Measurements from ENCODE around the gene LNPK. TPM values are rescaled to one million over a fixed set of nuclear protein-coding genes. Genes with fewer than 3 reads are reported as not detected.

Gene LNPK
- total and polyA plus RNA-seq, 2 experiments from 2014 or later, result 5.4 to 8.1 TPM

- no peak overlapping the region for H3K4me2 ChIP-seq
- H3K27me3 ChIP-seq (ENCODE audit: insufficient read depth), result no peaks in the 10 kb centered on the region
- H3K36me3 Mint-ChIP-seq (ENCODE audit: low read depth), result no peaks in the 10 kb centered on the region; the same call in 2 of the 3 replicates
- H3K27ac ChIP-seq (ENCODE audit: low read depth), result no peak overlapping the region
- DNase-seq (ENCODE audit: low spot score) (no peak), ATAC-seq (no peak)
- H3K9me2 ChIP-seq (ENCODE audit: insufficient read depth), result no peaks in the 10 kb centered on the region
- no peaks in the 10 kb centered on the region for H3K36me3 ChIP-seq (ENCODE audit: insufficient read depth)
- TF ChIP-seq NANOG (IDR thresholded peaks at IDR 0.05; ENCODE audit: borderline replicate concordance), result no peak
- TF ChIP-seq CREB1 (CRISPR knock-in tag; IDR thresholded peaks at IDR 0.05; ENCODE audit: low read depth), result no peak
- no peak for TF ChIP-seq EZH2phosphoT487 (IDR thresholded peaks at IDR 0.05; ENCODE audit: unreplicated experiment)
- no peak for TF ChIP-seq ETS1 (IDR thresholded peaks at IDR 0.05)
- TF ChIP-seq ZNF331 (CRISPR knock-in tag; IDR thresholded peaks at IDR 0.05; ENCODE audit: low read depth), result no peak
- no peak for TF ChIP-seq CTCF (conservative IDR thresholded peaks at IDR 0.05; ENCODE audit: low read depth in 2 of 2)
- TF ChIP-seq POLR2AphosphoS5 (IDR thresholded peaks at IDR 0.05; ENCODE audit: low read depth), result no peak
- no peaks in the 10 kb centered on the region for H4K20me1 ChIP-seq (replicated peaks; ENCODE audit: insufficient read depth)
- no peaks in the 10 kb centered on the region for H3K9me3 Mint-ChIP-seq
- no peaks in the 10 kb centered on the region for H3K4me1 Mint-ChIP-seq
- no peaks in the 10 kb centered on the region for H3K4me1 ChIP-seq (ENCODE audit: insufficient read depth)
- no peaks in the 10 kb centered on the region for H3K27me3 Mint-ChIP-seq (ENCODE audit: insufficient read depth, low read depth, poor library complexity)
- no peaks in the 10 kb centered on the region for H3F3A ChIP-seq (replicated peaks; ENCODE audit: low read depth)
- no peak overlapping the region for H2AFZ ChIP-seq
- H3K27ac Mint-ChIP-seq, result no peak overlapping the region
- H3K4me3 Mint-ChIP-seq, result no peak overlapping the region
- H3K4me3 ChIP-seq, result no peak overlapping the region
- no peaks in the 10 kb centered on the region for H3K79me2 ChIP-seq (replicated peaks; ENCODE audit: insufficient read depth)
Observed at GRCh38 chr2:175947073-175947472, 55.0 kb downstream of the LNPK start.

- no peak overlapping the region for H3K27ac ChIP-seq (ENCODE audit: low read depth)
- H3K27me3 Mint-ChIP-seq (ENCODE audit: insufficient read depth, low read depth, poor library complexity), result no peaks in the 10 kb centered on the region
- no peaks in the 10 kb centered on the region for H3K36me3 ChIP-seq (ENCODE audit: insufficient read depth)
- no peaks in the 10 kb centered on the region for H3K4me1 ChIP-seq (ENCODE audit: insufficient read depth)
- H3K4me3 Mint-ChIP-seq, result no peak overlapping the region
- no peak overlapping the region for H2AFZ ChIP-seq
- H3K27ac Mint-ChIP-seq, result no peak overlapping the region
- H4K20me1 ChIP-seq (replicated peaks; ENCODE audit: insufficient read depth), result no peaks in the 10 kb centered on the region
- ATAC-seq, result no peak
- H3F3A ChIP-seq (replicated peaks; ENCODE audit: low read depth), result no peaks in the 10 kb centered on the region
- H3K36me3 Mint-ChIP-seq (ENCODE audit: low read depth), result peaks cover 3% of the 10 kb centered on the region; the same call in 2 of the 3 replicates
- H3K9me3 Mint-ChIP-seq, result peaks cover 2% of the 10 kb centered on the region; the same call in 1 of the 3 replicates
- H3K9me2 ChIP-seq (ENCODE audit: insufficient read depth), result no peaks in the 10 kb centered on the region
- DNase-seq (ENCODE audit: low spot score), result no peak
- no peak overlapping the region for H3K4me3 ChIP-seq
- H3K79me2 ChIP-seq (replicated peaks; ENCODE audit: insufficient read depth), result no peaks in the 10 kb centered on the region
- H3K4me2 ChIP-seq, result no peak overlapping the region
- H3K27me3 ChIP-seq (ENCODE audit: insufficient read depth), result no peaks in the 10 kb centered on the region
- H3K4me1 Mint-ChIP-seq, result no peaks in the 10 kb centered on the region
- TF ChIP-seq EZH2phosphoT487 (IDR thresholded peaks at IDR 0.05; ENCODE audit: unreplicated experiment), result no peak
- TF ChIP-seq STAT1 (IDR thresholded peaks at IDR 0.05; ENCODE audit: unreplicated experiment), result no peak
- TF ChIP-seq NANOG (IDR thresholded peaks at IDR 0.05; ENCODE audit: borderline replicate concordance), result no peak
Observed at GRCh38 chr2:175941699-175942098, 60.4 kb downstream of the LNPK start.

GRCh38 chr2:175937216-175937615 is 64.9 kb downstream of the LNPK start:
- no peak overlapping the region for H2AFZ ChIP-seq
- no peak overlapping the region for H3K27ac ChIP-seq (ENCODE audit: low read depth)
- H3K27me3 ChIP-seq (ENCODE audit: insufficient read depth), result no peaks in the 10 kb centered on the region
- H3F3A ChIP-seq (replicated peaks; ENCODE audit: low read depth), result no peaks in the 10 kb centered on the region
- no peaks in the 10 kb centered on the region for H3K27me3 Mint-ChIP-seq (ENCODE audit: insufficient read depth, low read depth, poor library complexity)
- H3K79me2 ChIP-seq (replicated peaks; ENCODE audit: insufficient read depth), result no peaks in the 10 kb centered on the region
- no peaks in the 10 kb centered on the region for H4K20me1 ChIP-seq (replicated peaks; ENCODE audit: insufficient read depth)
- H3K4me1 ChIP-seq (ENCODE audit: insufficient read depth), result no peaks in the 10 kb centered on the region
- peaks cover 2% of the 10 kb centered on the region; the same call in 1 of the 3 replicates for H3K9me3 Mint-ChIP-seq
- H3K4me3 Mint-ChIP-seq, result no peak overlapping the region
- no peaks in the 10 kb centered on the region for H3K9me2 ChIP-seq (ENCODE audit: insufficient read depth)
- H3K4me2 ChIP-seq, result no peak overlapping the region
- no peaks in the 10 kb centered on the region for H3K4me1 Mint-ChIP-seq
- ATAC-seq, result no peak
- DNase-seq (ENCODE audit: low spot score), result no peak
- H3K4me3 ChIP-seq, result no peak overlapping the region
- H3K27ac Mint-ChIP-seq, result no peak overlapping the region
- H3K36me3 ChIP-seq (ENCODE audit: insufficient read depth), result no peaks in the 10 kb centered on the region
- TF ChIP-seq ZNF462 (CRISPR knock-in tag; IDR thresholded peaks at IDR 0.05), result no peak
- H3K36me3 Mint-ChIP-seq (ENCODE audit: low read depth), result peaks cover 3% of the 10 kb centered on the region; the same call in 2 of the 3 replicates
